HG02938 (cell line): Measurements from ENCODE around the gene RFX2.
"Not testable (repeated sequence)": the region's sequence is repeated elsewhere in the genome, so short reads cannot be mapped to it uniquely, and the experiment has no call there.

ENCODE experiments used
- ATAC-seq: cut with Tn5 transposase; IDR thresholded peaks from one replicate; pipeline ENCODE4 v1.9.1; 2021; ENCODE audit warnings: mild to moderate bottlenecking, moderate library complexity; ENCODE audit not compliant: unreplicated experiment

The RFX2 gene

DNA sequence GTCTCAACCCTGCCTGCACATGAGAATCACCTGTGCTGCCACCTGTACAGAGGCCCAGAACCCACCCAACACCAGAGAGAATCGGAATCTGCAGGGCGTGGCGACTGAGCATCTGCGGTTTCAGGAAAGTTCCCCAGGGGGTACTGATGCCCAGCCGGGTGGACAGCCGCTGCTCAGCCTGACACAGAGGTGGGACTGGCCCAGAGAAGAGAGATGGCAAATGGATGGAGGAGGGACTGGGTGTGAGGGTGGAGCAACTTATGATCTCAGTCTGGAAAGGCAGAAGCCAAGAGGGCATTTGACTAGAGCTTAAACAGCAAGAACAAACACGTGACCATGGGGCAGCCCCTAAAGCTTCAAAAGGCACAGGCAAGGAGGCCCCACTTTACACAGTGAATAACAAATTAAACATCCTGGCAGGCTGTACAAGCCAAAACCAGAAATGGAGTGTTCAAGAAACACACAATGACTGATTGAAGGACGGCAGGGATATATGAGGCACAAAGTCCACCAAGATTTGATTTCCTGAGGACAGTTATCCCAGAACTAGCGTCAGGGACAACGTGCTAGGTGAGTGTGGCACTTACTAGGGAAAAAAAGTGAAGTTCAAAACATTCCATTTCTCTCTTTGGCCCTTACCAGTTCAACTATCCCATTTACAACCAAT is 135.4 kb downstream of the RFX2 start:
- no peak for ATAC-seq

- ATAC-seq = no peak
These were observed 136.2 kb downstream of the RFX2 start for GRCh38 chr19:5973867-5974635.

- ATAC-seq = no peak
These were observed 136.9 kb downstream of the RFX2 start for GRCh38 chr19:5973376-5973775.

DNA sequence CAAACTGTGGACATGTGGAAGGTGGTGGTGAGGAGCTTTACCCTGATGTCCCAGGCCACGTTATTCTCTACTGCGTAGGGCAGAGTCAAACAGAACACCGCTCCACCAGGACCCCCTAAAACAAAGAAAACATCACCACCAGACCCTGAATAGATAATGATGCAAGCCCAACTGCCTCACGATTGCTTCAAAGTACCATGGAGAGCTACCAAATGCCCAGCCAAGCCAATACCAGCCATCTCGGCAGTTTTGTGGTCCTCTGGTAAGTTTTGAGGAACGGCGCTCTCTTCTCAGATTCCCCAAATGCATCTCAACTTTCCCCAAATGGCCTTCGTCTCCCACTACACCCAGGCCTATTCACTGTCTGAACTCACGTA is 138.0 kb downstream of the RFX2 start:
- no peak for ATAC-seq

- ATAC-seq = no peak
These were observed 138.5 kb downstream of the RFX2 start for GRCh38 chr19:5971714-5972354.

DNA sequence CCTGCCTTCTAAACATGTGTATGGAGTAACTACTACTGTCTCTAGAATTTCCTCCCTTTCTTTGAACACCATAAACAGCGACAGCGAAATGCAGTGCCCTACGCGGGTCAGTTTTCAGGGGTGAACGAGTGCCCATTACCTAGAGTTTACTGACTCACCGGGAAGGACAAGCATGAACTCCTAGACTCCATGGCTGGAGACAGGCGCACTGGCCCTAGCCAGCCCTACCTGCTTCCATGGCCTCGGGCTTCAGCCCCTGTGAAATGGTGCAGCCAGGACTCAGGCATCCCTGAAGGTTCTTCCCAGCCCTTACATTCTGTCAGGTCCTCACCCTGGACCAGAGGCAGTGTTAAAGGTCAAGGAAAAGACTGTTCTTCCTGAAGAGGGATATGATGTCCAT is 140.8 kb downstream of the RFX2 start:
- no peak for ATAC-seq

- no peak for ATAC-seq
These were observed 141.6 kb downstream of the RFX2 start for GRCh38 chr19:5968431-5969373.

DNA sequence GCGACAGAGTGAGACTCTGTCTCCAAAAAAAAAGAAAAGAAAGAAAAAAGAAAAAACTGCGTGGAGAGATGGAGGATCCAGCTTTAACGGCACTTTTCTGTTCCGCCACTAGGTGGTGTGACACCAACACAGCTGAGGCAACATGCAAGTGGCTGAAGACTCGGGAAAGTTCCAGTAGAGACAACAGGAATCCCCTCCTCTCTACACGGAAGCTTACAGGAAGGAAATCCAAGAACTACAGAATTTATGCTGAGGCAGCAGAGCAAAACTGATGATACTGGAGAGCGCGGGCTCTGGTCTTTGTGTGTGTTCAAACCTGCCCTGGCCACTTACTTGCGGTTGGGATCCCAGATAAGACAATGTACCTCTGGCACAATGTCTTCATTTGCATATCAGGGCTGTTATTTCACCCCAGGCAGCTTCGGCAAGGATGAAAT is 142.3 kb downstream of the RFX2 start:
- no peak for ATAC-seq

- ATAC-seq = no peak
These were observed 142.7 kb downstream of the RFX2 start for GRCh38 chr19:5967571-5967970.

DNA sequence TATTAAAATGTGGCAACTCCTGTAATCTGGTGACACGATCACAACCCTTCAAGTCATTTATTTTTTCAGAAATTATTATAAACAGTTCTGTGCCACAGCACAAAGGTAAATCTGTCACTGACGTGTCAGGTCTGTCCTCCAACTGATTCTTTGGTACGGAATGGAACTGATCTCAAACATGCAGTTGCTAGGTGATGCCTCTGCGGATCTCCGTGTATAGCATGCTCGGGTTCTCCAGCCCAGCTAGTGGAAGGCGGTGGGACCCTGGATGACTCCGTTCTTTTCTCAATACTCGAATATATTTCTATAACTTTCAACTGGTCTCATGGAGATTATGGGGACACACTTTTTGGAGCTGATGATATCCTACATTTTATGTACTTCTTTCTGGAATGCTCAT is 143.4 kb downstream of the RFX2 start:
- no peak for ATAC-seq

DNA sequence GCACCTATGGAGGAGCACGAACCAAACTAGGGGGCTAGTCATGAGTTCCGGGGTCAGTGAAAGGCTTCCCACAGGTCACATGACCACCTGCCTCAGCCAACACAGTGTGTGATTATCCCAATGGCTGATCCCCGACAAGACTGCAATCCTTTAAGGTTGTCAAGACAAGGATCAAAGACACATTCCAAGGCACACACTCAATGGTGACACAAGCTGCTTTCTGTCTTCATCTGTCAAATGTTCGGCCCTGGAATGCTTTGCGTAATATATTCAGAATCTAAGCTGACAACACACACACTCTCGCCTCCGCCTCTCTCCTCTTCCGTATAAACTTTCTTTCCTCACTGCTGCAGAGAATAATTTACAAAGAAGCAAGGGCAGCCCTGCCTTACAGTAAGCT is 144.1 kb downstream of the RFX2 start:
- ATAC-seq = no peak

GRCh38 chr19:5964816-5965565 is 145.3 kb downstream of the RFX2 start:
- ATAC-seq = no peak

DNA sequence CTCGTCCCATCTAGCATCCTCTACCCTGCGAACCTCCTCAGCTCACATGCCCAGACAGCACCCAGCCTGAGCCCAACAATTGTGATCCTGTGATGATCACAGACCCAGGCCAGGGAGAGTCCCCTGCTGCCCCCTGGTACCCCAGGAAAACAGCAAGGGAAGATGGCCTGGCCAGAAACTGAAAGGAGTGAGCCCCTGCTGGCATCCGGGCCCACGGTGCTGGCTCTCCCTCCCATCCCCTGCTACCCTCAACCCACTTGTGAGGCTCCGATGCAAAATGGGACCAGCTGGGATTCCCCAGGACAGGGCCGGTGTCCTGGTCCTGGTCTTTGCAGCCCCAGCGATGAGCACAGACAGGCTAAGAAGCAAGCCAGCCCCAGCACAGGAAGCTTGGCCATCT is 146.4 kb downstream of the RFX2 start:
- no peak for ATAC-seq

DNA sequence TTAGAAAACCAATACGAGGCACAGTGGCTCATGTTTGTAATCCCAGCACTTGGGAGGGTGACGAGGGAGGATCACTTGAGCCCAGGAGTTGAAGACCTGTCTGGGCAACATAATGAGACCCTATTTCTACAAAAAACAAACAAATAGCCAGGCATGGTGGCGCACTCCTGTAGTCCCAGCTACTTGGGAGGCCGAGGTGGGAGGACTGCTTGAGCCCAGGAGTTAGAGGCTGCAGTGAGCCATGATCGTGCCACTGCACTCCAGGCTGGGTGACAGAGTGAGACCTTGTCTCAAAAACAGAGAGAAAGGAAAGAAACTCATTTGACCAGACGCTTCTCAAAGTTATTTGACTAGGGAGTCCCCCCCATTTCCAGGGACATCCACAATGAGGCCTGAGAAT is 147.0 kb downstream of the RFX2 start:
- ATAC-seq = not testable (repeated sequence)

- no peak for ATAC-seq
These were observed 148.0 kb downstream of the RFX2 start for GRCh38 chr19:5961969-5962945.

GRCh38 chr19:5961641-5961968 is 148.7 kb downstream of the RFX2 start:
- not testable (repeated sequence) for ATAC-seq

DNA sequence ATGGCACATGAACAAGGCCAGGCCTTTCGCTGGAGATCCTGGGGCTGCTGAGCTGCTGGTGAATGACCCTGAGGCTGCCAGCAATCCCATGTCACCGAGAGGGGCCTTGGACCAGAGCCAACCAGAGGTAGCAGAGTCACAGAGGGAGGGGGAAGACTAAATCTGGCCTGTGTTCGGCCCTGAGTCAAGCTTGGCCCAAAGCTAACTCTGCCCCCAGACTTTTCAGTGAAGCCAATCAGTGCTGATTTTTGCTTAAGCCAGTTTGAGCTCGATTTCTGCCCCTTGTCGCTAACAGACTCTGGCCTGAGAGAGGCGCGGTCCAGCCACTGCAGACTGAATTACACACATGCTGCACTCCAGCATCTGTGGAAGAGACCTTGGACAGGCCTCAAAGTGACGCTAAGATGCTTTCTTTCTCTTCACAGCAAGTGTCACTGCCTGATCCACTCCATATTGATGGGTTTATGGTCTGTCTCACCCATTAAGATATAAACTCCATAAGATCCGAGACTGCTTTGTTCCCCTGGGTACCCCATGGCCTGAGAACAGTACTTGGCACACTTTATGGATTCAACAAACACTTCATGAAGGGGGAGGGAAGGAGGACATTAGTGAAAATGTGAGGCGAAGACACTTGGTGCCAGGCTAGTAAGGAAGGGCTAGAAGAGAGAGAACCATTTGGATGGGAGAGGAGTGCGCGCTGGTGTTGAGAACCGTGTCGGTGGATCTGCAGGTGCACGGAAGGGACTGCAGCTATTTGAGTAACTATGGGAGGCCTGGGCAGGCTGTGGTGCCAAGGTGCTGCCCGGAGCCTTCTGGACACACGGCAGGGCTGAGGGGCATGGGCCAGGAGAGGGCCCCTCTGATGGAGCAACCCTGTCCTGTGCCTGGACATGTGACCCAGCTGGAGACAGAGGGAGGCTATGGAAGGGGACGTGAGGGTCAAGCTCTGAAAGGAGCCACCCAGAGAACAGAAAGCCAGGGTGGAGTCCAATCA is 150.0 kb downstream of the RFX2 start:
- no peak for ATAC-seq
